ENCODE measurements around the gene PLA2G4E. TPM values are rescaled to one million over a fixed set of nuclear protein-coding genes. Genes with fewer than 3 reads are reported as not detected.

PLA2G4E gene
- total RNA-seq, 1 experiment from 2014 or later: not detected

DNA sequence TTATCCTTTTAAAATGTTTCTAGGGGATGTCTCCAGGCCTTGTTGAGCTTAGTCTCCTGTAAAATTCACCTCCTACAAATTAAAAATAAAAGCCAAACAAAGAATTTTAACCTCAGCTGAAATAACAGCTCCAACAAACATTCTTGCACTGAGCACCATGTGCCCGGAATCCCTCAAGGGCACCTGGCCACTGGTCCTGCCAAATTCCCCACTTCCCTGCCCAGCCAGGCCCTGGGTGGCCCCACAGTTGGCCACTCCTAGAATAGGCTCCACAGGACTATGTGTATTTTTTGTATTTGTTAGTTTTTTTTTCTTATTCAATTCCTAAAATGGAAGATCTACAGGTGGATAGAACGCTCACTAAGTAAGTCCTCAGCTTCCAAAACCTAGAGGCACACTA, 33.1 kb upstream of the PLA2G4E start:
- ChIA-PET POLR2A (ENCODE audit: low non-redundant PET) (no interaction called here), CTCF (interaction anchor here (0.6 kb wide), 1 partner anchor 281 kb away, joined by 3 read pairs; no protein-coding TSS in a partner anchor)
- TF ChIP-seq, protein P1, sequence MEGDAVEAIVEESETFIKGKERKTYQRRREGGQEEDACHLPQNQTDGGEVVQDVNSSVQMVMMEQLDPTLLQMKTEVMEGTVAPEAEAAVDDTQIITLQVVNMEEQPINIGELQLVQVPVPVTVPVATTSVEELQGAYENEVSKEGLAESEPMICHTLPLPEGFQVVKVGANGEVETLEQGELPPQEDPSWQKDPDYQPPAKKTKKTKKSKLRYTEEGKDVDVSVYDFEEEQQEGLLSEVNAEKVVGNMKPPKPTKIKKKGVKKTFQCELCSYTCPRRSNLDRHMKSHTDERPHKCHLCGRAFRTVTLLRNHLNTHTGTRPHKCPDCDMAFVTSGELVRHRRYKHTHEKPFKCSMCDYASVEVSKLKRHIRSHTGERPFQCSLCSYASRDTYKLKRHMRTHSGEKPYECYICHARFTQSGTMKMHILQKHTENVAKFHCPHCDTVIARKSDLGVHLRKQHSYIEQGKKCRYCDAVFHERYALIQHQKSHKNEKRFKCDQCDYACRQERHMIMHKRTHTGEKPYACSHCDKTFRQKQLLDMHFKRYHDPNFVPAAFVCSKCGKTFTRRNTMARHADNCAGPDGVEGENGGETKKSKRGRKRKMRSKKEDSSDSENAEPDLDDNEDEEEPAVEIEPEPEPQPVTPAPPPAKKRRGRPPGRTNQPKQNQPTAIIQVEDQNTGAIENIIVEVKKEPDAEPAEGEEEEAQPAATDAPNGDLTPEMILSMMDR (conservative IDR thresholded peaks at IDR 0.05; ENCODE audit: low read depth, low read length): no peak
- no peaks in the 10 kb centered on the region for H3K27me3 ChIP-seq (replicated peaks; ENCODE audit: insufficient read depth, low read depth, low read length, poor library complexity)
- H3K27ac ChIP-seq (ENCODE audit: low read depth, low read length, poor library complexity, severe bottlenecking): no peak overlapping the region
- H3K36me3 ChIP-seq (ENCODE audit: insufficient read depth, low read length, poor library complexity, severe bottlenecking): no peaks in the 10 kb centered on the region
- H3K4me1 ChIP-seq (ENCODE audit: insufficient read depth, low read length, poor library complexity, severe bottlenecking): no peaks in the 10 kb centered on the region
- intact Hi-C loops (cut with micrococcal nuclease; ENCODE audit: unreplicated experiment): no loop called here
- BruUV-seq (replicated peaks): no TSS peak
- H3K4me3 ChIP-seq (ENCODE audit: low read depth, low read length, poor library complexity, severe bottlenecking): no peak overlapping the region
- no peaks in the 10 kb centered on the region for H3K9me3 ChIP-seq (ENCODE audit: low read depth, low read length, poor library complexity, severe bottlenecking)
- no peak for DNase-seq (ENCODE audit: low spot score)

DNA sequence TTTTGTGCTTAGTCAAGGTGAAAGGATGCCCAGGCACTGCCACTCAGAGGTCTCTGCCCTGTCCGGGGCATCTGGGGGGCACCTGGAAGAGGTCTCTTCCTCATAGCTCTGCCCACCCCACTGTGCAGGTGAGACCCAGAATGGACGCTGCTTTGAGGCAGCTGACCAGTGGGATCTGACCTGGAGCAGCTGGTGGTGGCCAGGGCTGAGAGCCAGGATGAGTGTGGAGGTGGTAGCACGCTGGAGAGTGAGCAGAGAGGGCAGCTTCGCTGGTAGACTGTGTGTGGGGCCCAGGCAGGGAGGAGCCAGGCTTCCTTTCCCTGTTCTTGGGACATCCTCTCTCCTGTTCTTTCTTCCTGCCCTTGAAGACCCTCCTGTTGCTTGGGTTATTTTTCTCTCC, 32.2 kb upstream of the PLA2G4E start:
- Histone ChIP-seq H3K27me3 (replicated peaks; ENCODE audit: insufficient read depth, low read depth, low read length, poor library complexity) (no peaks in the 10 kb centered on the region), H3K36me3 (ENCODE audit: insufficient read depth, low read length, poor library complexity, severe bottlenecking) (no peaks in the 10 kb centered on the region), H3K4me3 (ENCODE audit: low read depth, low read length, poor library complexity, severe bottlenecking) (no peak overlapping the region), H3K4me1 (ENCODE audit: insufficient read depth, low read length, poor library complexity, severe bottlenecking) (no peaks in the 10 kb centered on the region), H3K9me3 (ENCODE audit: low read depth, low read length, poor library complexity, severe bottlenecking) (no peaks in the 10 kb centered on the region), H3K27ac (ENCODE audit: low read depth, low read length, poor library complexity, severe bottlenecking) (no peak overlapping the region)
- no peak for DNase-seq (ENCODE audit: low spot score)
- intact Hi-C loops (cut with micrococcal nuclease; ENCODE audit: unreplicated experiment): no loop called here
- TF ChIP-seq, protein P1 (conservative IDR thresholded peaks at IDR 0.05; ENCODE audit: low read depth, low read length): no peak
- no peak for TF ChIP-seq EZH2 (IDR thresholded peaks at IDR 0.05; ENCODE audit: borderline replicate concordance, low read depth, low read length, poor library complexity, severe bottlenecking)
- ChIA-PET CTCF (no interaction called here), POLR2A (ENCODE audit: low non-redundant PET) (no interaction called here)
- no TSS peak for BruUV-seq (replicated peaks)

DNA sequence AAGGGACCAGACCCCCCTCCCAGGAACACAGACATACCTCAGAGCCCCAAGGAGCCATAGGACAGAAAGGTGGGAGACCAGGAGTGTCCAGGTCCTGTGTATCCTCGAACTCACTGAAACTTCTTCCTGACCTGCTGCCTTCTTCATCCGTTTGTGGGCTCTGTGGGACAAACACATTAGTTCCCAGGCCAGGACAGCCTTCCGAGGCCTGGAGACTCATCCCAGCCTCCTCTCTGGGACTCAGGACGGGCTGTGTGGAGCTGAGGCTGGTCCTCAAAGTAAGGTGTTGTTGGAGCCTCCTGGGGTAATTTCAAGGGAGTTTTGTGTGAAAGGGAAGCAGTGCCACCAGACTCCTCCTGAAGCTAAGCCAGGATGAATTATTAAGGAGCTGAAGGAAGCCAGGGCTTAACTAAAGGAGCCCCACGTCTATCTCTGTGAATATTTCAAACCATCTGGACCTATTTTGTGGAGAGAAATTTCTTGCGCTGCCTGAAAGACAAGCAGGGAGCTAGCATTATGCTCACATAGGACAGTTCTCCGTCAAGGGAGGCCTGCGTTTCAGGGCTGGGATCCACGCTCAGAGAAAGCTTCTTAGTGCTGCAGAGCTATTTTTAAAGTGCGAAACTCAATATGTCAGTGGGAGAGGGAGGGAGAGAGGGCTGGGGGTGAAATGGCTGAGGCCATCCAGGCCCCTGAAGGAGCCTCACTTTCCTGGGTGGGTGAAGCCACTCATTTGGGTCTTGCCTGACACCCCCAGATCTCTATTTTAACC, 29.8 kb upstream of the PLA2G4E start:
- H3K27ac ChIP-seq (ENCODE audit: low read depth, low read length, poor library complexity, severe bottlenecking): no peak overlapping the region
- no peaks in the 10 kb centered on the region for H3K27me3 ChIP-seq (replicated peaks; ENCODE audit: insufficient read depth, low read depth, low read length, poor library complexity)
- H3K36me3 ChIP-seq (ENCODE audit: insufficient read depth, low read length, poor library complexity, severe bottlenecking): no peaks in the 10 kb centered on the region
- no peak for TF ChIP-seq EZH2 (IDR thresholded peaks at IDR 0.05; ENCODE audit: borderline replicate concordance, low read depth, low read length, poor library complexity, severe bottlenecking)
- TF ChIP-seq, protein P1 (conservative IDR thresholded peaks at IDR 0.05; ENCODE audit: low read depth, low read length): no peak
- CTCF ChIA-PET: interaction anchor here (0.8 kb wide), 1 partner anchor 10 kb away, joined by 4 read pairs; no protein-coding TSS in a partner anchor
- POLR2A ChIA-PET (ENCODE audit: low non-redundant PET): no interaction called here
- intact Hi-C loops (cut with micrococcal nuclease; ENCODE audit: unreplicated experiment): no loop called here
- BruUV-seq (replicated peaks): no TSS peak
- no peaks in the 10 kb centered on the region for H3K4me1 ChIP-seq (ENCODE audit: insufficient read depth, low read length, poor library complexity, severe bottlenecking)
- H3K4me3 ChIP-seq (ENCODE audit: low read depth, low read length, poor library complexity, severe bottlenecking): no peak overlapping the region
- DNase-seq (ENCODE audit: low spot score): no peak
- H3K9me3 ChIP-seq (ENCODE audit: low read depth, low read length, poor library complexity, severe bottlenecking): no peaks in the 10 kb centered on the region
